ENCODE results near the gene UBAP2. TPM values are rescaled to one million over a fixed set of nuclear protein-coding genes. Genes with fewer than 3 reads are reported as not detected.

The UBAP2 gene
- polyA plus RNA-seq, 1 of the 3 experiments (the other 2 are of a cell fraction): 15.8 TPM

DNA sequence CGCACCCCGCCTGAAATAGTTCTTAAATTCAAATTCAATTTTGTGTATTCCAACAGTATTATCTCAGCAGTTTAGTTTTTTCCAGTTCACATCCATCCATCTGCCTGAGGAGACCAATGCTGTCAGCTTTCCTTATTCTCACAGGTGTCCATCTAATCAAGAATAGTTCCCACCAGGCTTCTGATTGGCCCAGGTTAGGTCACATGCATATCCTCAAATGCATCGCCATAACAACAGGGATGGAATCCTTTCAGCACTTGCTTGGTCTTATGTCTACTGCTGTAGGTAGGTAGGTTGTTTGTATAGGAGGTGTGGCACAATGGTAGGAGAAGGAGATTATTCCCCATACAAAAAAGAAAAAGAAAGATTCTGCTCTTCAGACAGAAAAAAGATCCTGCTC, 140.6 kb downstream of the UBAP2 start (continued):
- TF ChIP-seq, protein P1, sequence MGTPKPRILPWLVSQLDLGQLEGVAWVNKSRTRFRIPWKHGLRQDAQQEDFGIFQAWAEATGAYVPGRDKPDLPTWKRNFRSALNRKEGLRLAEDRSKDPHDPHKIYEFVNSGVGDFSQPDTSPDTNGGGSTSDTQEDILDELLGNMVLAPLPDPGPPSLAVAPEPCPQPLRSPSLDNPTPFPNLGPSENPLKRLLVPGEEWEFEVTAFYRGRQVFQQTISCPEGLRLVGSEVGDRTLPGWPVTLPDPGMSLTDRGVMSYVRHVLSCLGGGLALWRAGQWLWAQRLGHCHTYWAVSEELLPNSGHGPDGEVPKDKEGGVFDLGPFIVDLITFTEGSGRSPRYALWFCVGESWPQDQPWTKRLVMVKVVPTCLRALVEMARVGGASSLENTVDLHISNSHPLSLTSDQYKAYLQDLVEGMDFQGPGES (IDR thresholded peaks at IDR 0.05; ENCODE audit: low read depth, low read length): no peak
- TF ChIP-seq RFX5 (IDR thresholded peaks at IDR 0.05; ENCODE audit: low read length) (no peak), CHD2 (IDR thresholded peaks at IDR 0.05; ENCODE audit: low read length, partially characterized antibody) (no peak), ELF1 (IDR thresholded peaks at IDR 0.05) (no peak), MXI1 (IDR thresholded peaks at IDR 0.05; ENCODE audit: low read depth, low read length) (no peak)
- TF ChIP-seq, protein P2, sequence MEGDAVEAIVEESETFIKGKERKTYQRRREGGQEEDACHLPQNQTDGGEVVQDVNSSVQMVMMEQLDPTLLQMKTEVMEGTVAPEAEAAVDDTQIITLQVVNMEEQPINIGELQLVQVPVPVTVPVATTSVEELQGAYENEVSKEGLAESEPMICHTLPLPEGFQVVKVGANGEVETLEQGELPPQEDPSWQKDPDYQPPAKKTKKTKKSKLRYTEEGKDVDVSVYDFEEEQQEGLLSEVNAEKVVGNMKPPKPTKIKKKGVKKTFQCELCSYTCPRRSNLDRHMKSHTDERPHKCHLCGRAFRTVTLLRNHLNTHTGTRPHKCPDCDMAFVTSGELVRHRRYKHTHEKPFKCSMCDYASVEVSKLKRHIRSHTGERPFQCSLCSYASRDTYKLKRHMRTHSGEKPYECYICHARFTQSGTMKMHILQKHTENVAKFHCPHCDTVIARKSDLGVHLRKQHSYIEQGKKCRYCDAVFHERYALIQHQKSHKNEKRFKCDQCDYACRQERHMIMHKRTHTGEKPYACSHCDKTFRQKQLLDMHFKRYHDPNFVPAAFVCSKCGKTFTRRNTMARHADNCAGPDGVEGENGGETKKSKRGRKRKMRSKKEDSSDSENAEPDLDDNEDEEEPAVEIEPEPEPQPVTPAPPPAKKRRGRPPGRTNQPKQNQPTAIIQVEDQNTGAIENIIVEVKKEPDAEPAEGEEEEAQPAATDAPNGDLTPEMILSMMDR (IDR thresholded peaks at IDR 0.05): no peak

DNA sequence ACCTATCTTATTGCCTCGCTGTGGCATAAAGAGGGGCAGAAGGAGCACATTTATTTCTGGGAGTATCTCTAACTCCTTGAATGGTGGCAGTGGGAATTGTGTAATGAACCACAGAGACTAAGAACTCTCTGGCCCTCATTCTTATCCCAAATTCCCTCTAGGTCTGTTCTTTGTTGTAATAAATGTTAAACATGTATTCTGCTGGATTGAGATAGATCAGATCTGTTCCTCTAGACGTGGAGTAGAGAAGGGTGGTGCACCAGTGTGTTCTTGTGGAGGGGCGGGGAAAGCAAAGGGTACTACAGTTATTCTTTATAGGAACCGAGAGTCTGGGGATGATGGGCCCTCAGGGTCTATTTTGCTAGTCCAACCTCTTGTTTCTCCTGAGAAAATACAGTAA, 141.3 kb downstream of the UBAP2 start:
- Histone ChIP-seq H3F3A (replicated peaks; ENCODE audit: insufficient read depth) (peaks cover 13% of the 10 kb centered on the region), H3K9me3 (no peaks in the 10 kb centered on the region), H3K4me2 (no peak overlapping the region), H3K79me2 (ENCODE audit: insufficient read depth) (peaks cover 98% of the 10 kb centered on the region), H3K9ac (no peak overlapping the region), H3K4me1 (ENCODE audit: control insufficient read depth in 1 of 2, insufficient read depth in 2 of 2, low read depth in 1 of 2, low read length in 1 of 2) (no peaks in the 10 kb centered on the region), H3K27ac (ENCODE audit: low read depth in 2 of 2, low read length in 1 of 2) (no peak overlapping the region; a peak in 1 of 4 replicates), H3K27me3 (ENCODE audit: insufficient read depth) (no peaks in the 10 kb centered on the region), H3K9me2 (no peaks in the 10 kb centered on the region), H4K20me1 (ENCODE audit: insufficient read depth) (peaks cover 75% of the 10 kb centered on the region), H2AFZ (ENCODE audit: low read depth) (no peak overlapping the region), H3K4me3 (ENCODE audit: low read depth in 2 of 2, low read length in 1 of 2) (no peak overlapping the region), H3K36me3 (replicated peaks in 1 of 2; ENCODE audit: control insufficient read depth in 1 of 2, insufficient read depth in 2 of 2, low read length in 1 of 2) (peaks cover 8 to 35% of the 10 kb centered on the region in 2 experiments)
- ChIA-PET CTCF (interaction anchor here (2.8 kb wide), 1 partner anchor 17 kb away, joined by 8 read pairs; no protein-coding TSS in a partner anchor), POLR2A (interaction anchor here (0.6 kb wide), 1 partner anchor 53 kb away, joined by 3 read pairs; no protein-coding TSS in a partner anchor)
- TF ChIP-seq, protein P3, sequence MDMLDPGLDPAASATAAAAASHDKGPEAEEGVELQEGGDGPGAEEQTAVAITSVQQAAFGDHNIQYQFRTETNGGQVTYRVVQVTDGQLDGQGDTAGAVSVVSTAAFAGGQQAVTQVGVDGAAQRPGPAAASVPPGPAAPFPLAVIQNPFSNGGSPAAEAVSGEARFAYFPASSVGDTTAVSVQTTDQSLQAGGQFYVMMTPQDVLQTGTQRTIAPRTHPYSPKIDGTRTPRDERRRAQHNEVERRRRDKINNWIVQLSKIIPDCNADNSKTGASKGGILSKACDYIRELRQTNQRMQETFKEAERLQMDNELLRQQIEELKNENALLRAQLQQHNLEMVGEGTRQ (IDR thresholded peaks at IDR 0.05; ENCODE audit: borderline replicate concordance, low read depth, low read length): no peak
- no peak for TF ChIP-seq SIN3A (IDR thresholded peaks at IDR 0.05; ENCODE audit: borderline replicate concordance, low read depth, low read length)
- no peak for TF ChIP-seq GABPA (IDR thresholded peaks at IDR 0.05; ENCODE audit: low read depth)
- TF ChIP-seq SMC3 (IDR thresholded peaks at IDR 0.05; ENCODE audit: low read depth, low read length): no peak
- TF ChIP-seq EZH2phosphoT487 (IDR thresholded peaks at IDR 0.05; ENCODE audit: borderline replicate concordance, low read depth): no peak
- no peak for TF ChIP-seq MXI1 (IDR thresholded peaks at IDR 0.05; ENCODE audit: low read depth, low read length)
- no peak for TF ChIP-seq TAF1 (IDR thresholded peaks at IDR 0.05; ENCODE audit: borderline replicate concordance, low read depth, low read length)
- TF ChIP-seq, protein P2 (IDR thresholded peaks at IDR 0.05): no peak
- TF ChIP-seq, protein P4, sequence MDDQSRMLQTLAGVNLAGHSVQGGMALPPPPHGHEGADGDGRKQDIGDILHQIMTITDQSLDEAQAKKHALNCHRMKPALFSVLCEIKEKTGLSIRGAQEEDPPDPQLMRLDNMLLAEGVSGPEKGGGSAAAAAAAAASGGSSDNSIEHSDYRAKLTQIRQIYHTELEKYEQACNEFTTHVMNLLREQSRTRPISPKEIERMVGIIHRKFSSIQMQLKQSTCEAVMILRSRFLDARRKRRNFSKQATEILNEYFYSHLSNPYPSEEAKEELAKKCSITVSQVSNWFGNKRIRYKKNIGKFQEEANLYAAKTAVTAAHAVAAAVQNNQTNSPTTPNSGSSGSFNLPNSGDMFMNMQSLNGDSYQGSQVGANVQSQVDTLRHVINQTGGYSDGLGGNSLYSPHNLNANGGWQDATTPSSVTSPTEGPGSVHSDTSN (IDR thresholded peaks at IDR 0.05): no peak
- no peak for TF ChIP-seq ELF1 (IDR thresholded peaks at IDR 0.05)
- 89% methylated on average over 4 of the region's 4 CpGs for WGBS (ENCODE audit: low lambda C conversion rate)
- no peak for DNase-seq
